ENCODE data around the gene KRT71. TPM values are rescaled to one million over a fixed set of nuclear protein-coding genes. Genes with fewer than 3 reads are reported as not detected.

KRT71 gene
- total and polyA plus RNA-seq, 5 donors from 2014 or later, result not detected

DNA sequence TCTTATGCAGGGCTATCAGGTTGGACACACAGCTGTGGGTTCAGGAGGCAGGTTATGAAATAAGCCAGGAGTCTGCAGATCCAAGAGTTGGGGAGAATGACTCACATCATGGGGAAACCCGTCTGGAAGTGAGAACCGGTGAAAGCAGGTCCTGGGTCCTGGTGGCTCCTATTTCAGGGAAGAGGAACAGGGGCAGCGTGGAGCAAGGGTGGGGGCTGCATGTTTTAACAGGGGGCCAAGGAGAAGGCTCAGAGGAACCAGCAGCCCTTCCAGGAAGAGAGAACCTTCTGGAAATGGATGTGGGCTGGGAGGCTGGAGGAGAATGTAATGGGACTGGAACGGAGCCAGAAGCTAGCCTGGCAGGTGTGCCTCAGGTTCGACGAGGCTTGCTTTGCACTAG is 28.5 kb upstream of the KRT71 start:
- Mint-ChIP-seq H3K4me3 (no peak overlapping the region), H3K27ac (no peak overlapping the region), H3K4me1 (peaks cover 0 to 17% (median 2%) of the 10 kb centered on the region in 4 donors), H3K9me3 (no peaks in the 10 kb centered on the region), H3K36me3 (no peaks in the 10 kb centered on the region), H3K27me3 (peaks cover 4% of the 10 kb centered on the region)
- Histone ChIP-seq H3K4me3 (ENCODE audit: low read depth, low read length) (no peak overlapping the region), H3K27me3 (ENCODE audit: control insufficient read depth, insufficient read depth, low read length) (no peaks in the 10 kb centered on the region), H3K4me1 (ENCODE audit: control insufficient read depth, insufficient read depth, low read length, poor library complexity, severe bottlenecking) (no peaks in the 10 kb centered on the region), H3K36me3 (ENCODE audit: control insufficient read depth, insufficient read depth, low read length) (no peaks in the 10 kb centered on the region), H3K9me3 (ENCODE audit: control insufficient read depth in 2 of 2, low read length in 2 of 2) (no peaks in the 10 kb centered on the region), H3K27ac (ENCODE audit: insufficient read depth, low read length, poor library complexity, severe bottlenecking) (no peak overlapping the region)
- ATAC-seq (ENCODE audit: low read depth in 2 of 2) (no peak), DNase-seq (no peak)

DNA sequence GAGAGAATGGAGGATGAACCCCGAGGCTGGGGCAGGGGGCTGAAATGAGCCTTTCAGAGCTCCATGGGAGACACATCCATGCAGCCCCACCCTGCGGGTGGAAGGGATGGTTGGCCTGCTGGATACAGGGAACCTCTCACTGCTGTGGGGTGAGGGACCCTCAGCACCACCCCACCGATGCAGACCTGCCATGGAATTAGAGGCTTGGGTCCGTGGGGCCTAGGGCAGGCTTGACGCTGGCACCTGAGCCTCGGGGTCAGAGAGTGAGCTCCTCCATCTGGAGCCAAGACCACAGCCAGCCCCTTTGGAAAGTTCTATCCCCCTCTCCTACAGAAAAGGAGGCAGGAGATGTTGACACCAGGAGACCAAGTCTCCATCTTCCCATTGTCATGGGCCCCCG is 28.1 kb upstream of the KRT71 start:
- Mint-ChIP-seq H3K27ac (no peak overlapping the region), H3K36me3 (no peaks in the 10 kb centered on the region), H3K4me3 (no peak overlapping the region), H3K4me1 (peaks cover 0 to 13% (median 1%) of the 10 kb centered on the region in 4 donors), H3K27me3 (peaks cover 4% of the 10 kb centered on the region), H3K9me3 (no peaks in the 10 kb centered on the region)
- no peak overlapping the region for H3K27ac ChIP-seq (ENCODE audit: insufficient read depth, low read length, poor library complexity, severe bottlenecking)
- no peak overlapping the region for H3K4me3 ChIP-seq (ENCODE audit: low read depth, low read length)
- no peaks in the 10 kb centered on the region for H3K27me3 ChIP-seq (ENCODE audit: control insufficient read depth, insufficient read depth, low read length)
- no peak for DNase-seq
- no peak for ATAC-seq (ENCODE audit: low read depth in 2 of 2)
- H3K36me3 ChIP-seq (ENCODE audit: control insufficient read depth, insufficient read depth, low read length), result no peaks in the 10 kb centered on the region
- no peaks in the 10 kb centered on the region for H3K4me1 ChIP-seq (ENCODE audit: control insufficient read depth, insufficient read depth, low read length, poor library complexity, severe bottlenecking)
- H3K9me3 ChIP-seq (ENCODE audit: control insufficient read depth in 2 of 2, low read length in 2 of 2), result no peaks in the 10 kb centered on the region

DNA sequence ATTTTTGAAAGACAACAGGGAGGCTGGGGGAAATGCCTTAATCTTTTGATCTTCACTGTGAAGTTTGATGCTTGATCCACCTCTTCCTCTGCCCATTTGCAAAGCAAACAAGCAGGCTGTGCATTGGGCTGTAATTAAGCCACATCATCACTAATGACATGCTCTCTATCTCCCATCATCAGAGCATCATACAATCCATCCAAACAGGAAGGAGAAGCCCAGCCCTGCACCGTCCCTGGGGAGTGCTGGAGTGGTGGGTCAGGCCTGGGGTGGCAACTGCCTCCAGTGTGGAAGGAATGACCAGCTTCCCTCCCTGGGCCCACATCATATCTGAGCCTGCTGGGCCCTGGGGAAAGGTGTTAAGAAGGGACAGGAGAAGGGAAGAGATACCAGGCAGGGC is 27.6 kb upstream of the KRT71 start:
- no peak overlapping the region for H3K4me3 Mint-ChIP-seq
- H3K36me3 Mint-ChIP-seq, result no peaks in the 10 kb centered on the region
- DNase-seq (no peak), ATAC-seq (ENCODE audit: low read depth in 2 of 2) (no peak)
- no peaks in the 10 kb centered on the region for H3K9me3 ChIP-seq (ENCODE audit: control insufficient read depth in 2 of 2, low read length in 2 of 2)
- no peaks in the 10 kb centered on the region for H3K9me3 Mint-ChIP-seq
- H3K27me3 Mint-ChIP-seq, result peaks cover 4% of the 10 kb centered on the region
- no peaks in the 10 kb centered on the region for H3K36me3 ChIP-seq (ENCODE audit: control insufficient read depth, insufficient read depth, low read length)
- H3K4me3 ChIP-seq (ENCODE audit: low read depth, low read length), result no peak overlapping the region
- H3K27ac Mint-ChIP-seq, result no peak overlapping the region
- H3K4me1 Mint-ChIP-seq, result peaks cover 0 to 10% (median 1%) of the 10 kb centered on the region in 4 donors
- H3K4me1 ChIP-seq (ENCODE audit: control insufficient read depth, insufficient read depth, low read length, poor library complexity, severe bottlenecking), result no peaks in the 10 kb centered on the region
- no peak overlapping the region for H3K27ac ChIP-seq (ENCODE audit: insufficient read depth, low read length, poor library complexity, severe bottlenecking)
- no peaks in the 10 kb centered on the region for H3K27me3 ChIP-seq (ENCODE audit: control insufficient read depth, insufficient read depth, low read length)

DNA sequence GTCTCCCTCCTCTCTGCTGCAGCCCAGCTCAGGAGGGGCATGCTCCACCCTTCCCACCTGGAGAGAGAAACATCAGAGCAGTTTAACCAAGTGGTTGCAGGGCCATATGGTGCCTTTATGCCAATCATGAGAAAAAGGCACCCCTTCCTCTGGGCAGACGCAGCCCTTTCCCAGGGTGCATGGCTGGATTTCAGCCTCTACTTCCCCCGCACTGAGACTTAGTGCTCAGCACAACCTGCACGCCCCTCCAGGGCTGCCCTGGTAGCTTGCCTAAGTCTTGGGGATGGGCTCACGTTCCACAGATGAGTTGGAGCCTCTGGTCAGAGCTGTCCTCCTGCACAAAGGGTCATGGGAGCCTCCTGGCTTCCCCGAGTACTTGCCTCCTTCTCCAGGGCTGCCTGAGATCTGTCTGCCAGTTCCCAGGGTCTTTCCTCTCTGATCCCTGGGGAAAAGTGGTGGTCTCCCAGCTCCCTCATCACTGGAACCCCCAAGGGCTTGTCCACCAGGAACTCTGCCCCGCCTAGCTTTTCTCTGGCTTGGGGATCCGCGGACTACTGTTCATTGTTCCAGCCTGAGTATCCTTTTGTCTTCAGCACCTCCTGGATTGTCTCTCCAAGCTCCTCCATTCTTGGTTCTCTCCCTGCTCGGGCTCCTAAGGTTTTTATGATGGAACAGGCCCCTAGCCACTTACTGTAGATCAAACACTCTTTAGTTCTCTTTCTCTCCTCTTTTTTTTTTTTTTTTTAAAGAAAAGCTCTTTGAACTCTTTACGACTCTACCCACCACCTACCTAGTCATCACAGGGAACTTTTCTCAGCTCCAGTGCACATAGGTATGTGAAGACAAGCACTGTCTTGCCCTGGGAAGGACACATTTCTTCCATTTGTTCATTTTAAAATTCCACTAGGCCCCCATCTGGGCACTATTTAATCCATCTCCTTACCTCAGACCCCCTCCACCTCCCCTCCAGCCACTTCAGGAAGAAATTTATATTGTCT is 26.8 kb upstream of the KRT71 start:
- Histone ChIP-seq H3K36me3 (ENCODE audit: control insufficient read depth, insufficient read depth, low read length) (no peaks in the 10 kb centered on the region), H3K27ac (ENCODE audit: insufficient read depth, low read length, poor library complexity, severe bottlenecking) (no peak overlapping the region), H3K4me1 (ENCODE audit: control insufficient read depth, insufficient read depth, low read length, poor library complexity, severe bottlenecking) (no peaks in the 10 kb centered on the region), H3K9me3 (ENCODE audit: control insufficient read depth in 2 of 2, low read length in 2 of 2) (no peaks in the 10 kb centered on the region), H3K4me3 (ENCODE audit: low read depth, low read length) (no peak overlapping the region), H3K27me3 (ENCODE audit: control insufficient read depth, insufficient read depth, low read length) (no peaks in the 10 kb centered on the region)
- Mint-ChIP-seq H3K9me3 (no peaks in the 10 kb centered on the region), H3K4me1 (peaks cover 0 to 3% (median 1%) of the 10 kb centered on the region in 4 donors), H3K27me3 (peaks cover 4% of the 10 kb centered on the region), H3K27ac (peak overlapping the region in 2 of 3 donors; percentile 46 to 58), H3K4me3 (no peak overlapping the region), H3K36me3 (no peaks in the 10 kb centered on the region)
- ATAC-seq (ENCODE audit: low read depth in 2 of 2) (no peak), DNase-seq (no peak)

DNA sequence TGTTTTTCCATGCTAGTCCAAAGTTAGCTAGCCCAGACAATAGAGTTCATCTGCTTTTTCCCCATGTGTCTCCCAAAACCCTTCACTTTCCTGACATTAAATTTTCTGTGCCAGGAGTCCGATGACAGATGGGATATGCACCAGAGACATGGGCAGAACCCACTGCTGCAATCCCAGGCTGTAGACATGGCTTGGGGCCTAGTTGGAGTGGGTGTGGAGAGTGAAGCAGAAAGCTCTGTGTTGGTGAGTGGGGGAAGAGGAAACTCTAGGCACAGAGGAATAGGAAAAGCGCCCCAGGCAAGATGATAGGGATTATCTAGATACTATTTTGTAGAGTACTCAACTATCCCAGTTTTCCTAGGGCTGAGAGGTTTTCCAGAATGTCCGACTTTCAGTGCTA is 25.5 kb upstream of the KRT71 start:
- no peak for ATAC-seq (ENCODE audit: low read depth in 2 of 2)
- no peaks in the 10 kb centered on the region for H3K36me3 Mint-ChIP-seq
- Histone ChIP-seq H3K36me3 (ENCODE audit: control insufficient read depth, insufficient read depth, low read length) (no peaks in the 10 kb centered on the region), H3K4me3 (ENCODE audit: low read depth, low read length) (no peak overlapping the region), H3K27ac (ENCODE audit: insufficient read depth, low read length, poor library complexity, severe bottlenecking) (no peak overlapping the region), H3K9me3 (ENCODE audit: control insufficient read depth in 2 of 2, low read length in 2 of 2) (no peaks in the 10 kb centered on the region), H3K27me3 (ENCODE audit: control insufficient read depth, insufficient read depth, low read length) (no peaks in the 10 kb centered on the region), H3K4me1 (ENCODE audit: control insufficient read depth, insufficient read depth, low read length, poor library complexity, severe bottlenecking) (no peaks in the 10 kb centered on the region)
- DNase-seq, result no peak
- H3K4me3 Mint-ChIP-seq, result no peak overlapping the region
- no peak overlapping the region for H3K27ac Mint-ChIP-seq
- H3K9me3 Mint-ChIP-seq, result no peaks in the 10 kb centered on the region
- peaks cover 0 to 3% (median 1%) of the 10 kb centered on the region in 4 donors for H3K4me1 Mint-ChIP-seq
- H3K27me3 Mint-ChIP-seq, result peaks cover 8% of the 10 kb centered on the region

DNA sequence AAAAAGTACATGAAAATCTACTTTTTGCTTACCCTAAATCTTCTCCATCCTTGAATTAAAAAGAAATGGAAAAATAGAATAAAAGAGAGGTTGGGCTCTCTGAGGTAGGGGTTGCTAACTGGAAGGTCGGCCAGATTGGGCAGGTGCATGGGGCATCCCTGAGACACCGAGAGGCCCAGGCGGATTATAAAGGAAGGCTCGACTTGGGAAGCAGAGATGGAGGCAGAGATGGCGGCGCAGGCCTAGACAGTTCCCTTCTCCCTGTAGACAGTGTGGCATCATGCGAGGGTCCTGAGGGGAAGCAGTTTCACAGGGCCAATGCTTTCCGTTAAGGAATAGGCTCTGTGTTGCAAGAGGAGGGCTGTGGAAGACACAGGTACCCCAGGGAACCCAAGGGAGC is 24.4 kb upstream of the KRT71 start:
- ATAC-seq (ENCODE audit: low read depth in 2 of 2) (no peak), DNase-seq (no peak)
- Histone ChIP-seq H3K27me3 (ENCODE audit: control insufficient read depth, insufficient read depth, low read length) (no peaks in the 10 kb centered on the region), H3K4me1 (ENCODE audit: control insufficient read depth, insufficient read depth, low read length, poor library complexity, severe bottlenecking) (no peaks in the 10 kb centered on the region), H3K36me3 (ENCODE audit: control insufficient read depth, insufficient read depth, low read length) (no peaks in the 10 kb centered on the region), H3K4me3 (ENCODE audit: low read depth, low read length) (no peak overlapping the region), H3K27ac (ENCODE audit: insufficient read depth, low read length, poor library complexity, severe bottlenecking) (no peak overlapping the region), H3K9me3 (ENCODE audit: control insufficient read depth in 2 of 2, low read length in 2 of 2) (no peaks in the 10 kb centered on the region)
- Mint-ChIP-seq H3K27ac (no peak overlapping the region), H3K4me1 (no peaks in the 10 kb centered on the region), H3K9me3 (no peaks in the 10 kb centered on the region), H3K27me3 (peaks cover 11% of the 10 kb centered on the region), H3K4me3 (no peak overlapping the region), H3K36me3 (no peaks in the 10 kb centered on the region)

DNA sequence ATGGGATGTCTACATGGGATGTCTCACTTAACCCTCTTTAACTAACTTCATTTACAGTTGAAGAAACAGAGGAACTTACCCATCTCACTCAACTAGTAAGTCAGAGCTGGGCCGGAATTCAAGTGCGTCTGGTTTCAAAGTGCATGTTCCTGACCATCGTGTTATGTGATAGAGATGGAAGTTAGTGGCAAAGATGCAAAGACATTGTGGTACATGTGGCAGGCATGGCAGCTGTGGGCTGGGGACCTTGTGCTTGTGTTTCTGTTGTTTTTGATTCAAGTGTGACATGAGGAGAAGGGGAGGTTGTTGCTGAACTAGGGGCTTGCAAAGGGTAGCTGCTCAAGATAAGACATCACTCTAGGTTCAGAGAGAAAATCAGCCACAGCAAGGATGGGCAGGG is 23.0 kb upstream of the KRT71 start:
- Mint-ChIP-seq H3K4me1 (no peaks in the 10 kb centered on the region), H3K36me3 (no peaks in the 10 kb centered on the region), H3K4me3 (no peak overlapping the region), H3K27ac (no peak overlapping the region), H3K9me3 (no peaks in the 10 kb centered on the region), H3K27me3 (peaks cover 11% of the 10 kb centered on the region)
- DNase-seq, result no peak
- no peak for ATAC-seq (ENCODE audit: low read depth in 2 of 2)
- H3K4me1 ChIP-seq (ENCODE audit: control insufficient read depth, insufficient read depth, low read length, poor library complexity, severe bottlenecking), result no peaks in the 10 kb centered on the region
- H3K27me3 ChIP-seq (ENCODE audit: control insufficient read depth, insufficient read depth, low read length), result no peaks in the 10 kb centered on the region
- no peak overlapping the region for H3K4me3 ChIP-seq (ENCODE audit: low read depth, low read length)
- no peaks in the 10 kb centered on the region for H3K9me3 ChIP-seq (ENCODE audit: control insufficient read depth in 2 of 2, low read length in 2 of 2)
- H3K36me3 ChIP-seq (ENCODE audit: control insufficient read depth, insufficient read depth, low read length), result no peaks in the 10 kb centered on the region
- no peak overlapping the region for H3K27ac ChIP-seq (ENCODE audit: insufficient read depth, low read length, poor library complexity, severe bottlenecking)

DNA sequence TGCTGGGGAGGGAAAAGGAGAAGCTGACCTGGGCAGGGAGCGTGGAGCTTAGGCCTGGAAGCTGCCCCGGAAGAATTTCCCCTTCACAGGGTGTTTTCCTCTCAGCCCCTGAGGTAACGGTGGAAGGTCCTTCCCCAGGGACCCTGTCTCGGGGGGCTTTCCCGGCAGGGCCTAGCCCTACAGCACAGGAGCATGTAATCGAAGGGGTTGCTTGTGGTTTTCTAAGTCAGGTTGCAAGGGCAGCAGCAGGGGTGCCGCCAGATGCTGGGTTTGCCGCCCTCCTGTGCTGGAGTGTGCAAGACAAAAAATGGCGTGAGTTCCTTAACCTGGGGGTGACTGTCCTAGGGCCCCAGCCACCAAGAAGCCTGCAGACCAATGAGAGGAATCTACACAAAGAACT is 22.3 kb upstream of the KRT71 start:
- no peak for DNase-seq
- Histone ChIP-seq H3K4me1 (ENCODE audit: control insufficient read depth, insufficient read depth, low read length, poor library complexity, severe bottlenecking) (no peaks in the 10 kb centered on the region), H3K27ac (ENCODE audit: insufficient read depth, low read length, poor library complexity, severe bottlenecking) (no peak overlapping the region), H3K4me3 (ENCODE audit: low read depth, low read length) (no peak overlapping the region), H3K36me3 (ENCODE audit: control insufficient read depth, insufficient read depth, low read length) (no peaks in the 10 kb centered on the region), H3K9me3 (ENCODE audit: control insufficient read depth in 2 of 2, low read length in 2 of 2) (no peaks in the 10 kb centered on the region), H3K27me3 (ENCODE audit: control insufficient read depth, insufficient read depth, low read length) (no peaks in the 10 kb centered on the region)
- Mint-ChIP-seq H3K27me3 (peaks cover 11% of the 10 kb centered on the region), H3K36me3 (no peaks in the 10 kb centered on the region), H3K4me3 (no peak overlapping the region), H3K27ac (no peak overlapping the region), H3K4me1 (no peaks in the 10 kb centered on the region), H3K9me3 (no peaks in the 10 kb centered on the region)
- no peak for ATAC-seq (ENCODE audit: low read depth in 2 of 2)

Measured in CD4-positive, CD25-positive, alpha-beta regulatory T cell (primary cell).